Suppressor macrophage treated with lipopolysaccharide for 4 hours (primary cell): ENCODE results near the gene CXCL6.
A peak's percentile ranks its signal among the peaks of the same experiment; 100 is the strongest.

Source experiments
- DNase-seq: peaks from one replicate; pipeline ENCODE4 v3.0.0-alpha.2; 2020

The CXCL6 gene

DNA sequence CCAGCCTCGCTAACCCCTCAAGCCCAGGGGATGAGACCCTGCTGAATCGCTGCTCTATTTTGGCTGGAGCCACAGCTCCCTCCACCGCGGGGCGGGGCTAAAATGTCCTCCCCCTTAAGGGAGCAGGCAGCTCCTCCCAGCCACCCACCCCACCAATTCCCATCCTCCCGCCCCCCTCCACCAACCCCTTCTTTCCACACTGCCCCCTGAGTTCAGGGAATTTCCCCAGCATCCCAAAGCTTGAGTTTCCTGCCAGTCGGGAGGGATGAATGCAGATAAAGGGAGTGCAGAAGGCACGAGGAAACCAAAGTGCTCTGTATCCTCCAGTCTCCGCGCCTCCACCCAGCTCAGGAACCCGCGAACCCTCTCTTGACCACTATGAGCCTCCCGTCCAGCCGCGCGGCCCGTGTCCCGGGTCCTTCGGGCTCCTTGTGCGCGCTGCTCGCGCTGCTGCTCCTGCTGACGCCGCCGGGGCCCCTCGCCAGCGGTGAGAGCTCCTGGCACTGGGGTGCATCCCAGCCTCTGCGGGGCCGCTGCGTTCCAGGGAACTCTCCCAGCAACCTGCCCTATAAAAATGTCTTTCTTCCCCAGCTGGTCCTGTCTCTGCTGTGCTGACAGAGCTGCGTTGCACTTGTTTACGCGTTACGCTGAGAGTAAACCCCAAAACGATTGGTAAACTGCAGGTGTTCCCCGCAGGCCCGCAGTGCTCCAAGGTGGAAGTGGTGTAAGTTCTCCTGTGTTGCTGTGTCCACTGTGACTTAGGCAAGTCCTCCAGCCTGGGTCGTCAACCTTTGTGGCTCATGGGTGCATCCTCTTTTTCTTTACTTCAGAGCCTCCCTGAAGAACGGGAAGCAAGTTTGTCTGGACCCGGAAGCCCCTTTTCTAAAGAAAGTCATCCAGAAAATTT lies at the start of gene CXCL6:
CXCL6 (plus strand) TSS at position 306 of the 907 bp plus-strand sequence; CDS start at position 379, 73 bp downstream.
- DNase-seq = no peak

DNA sequence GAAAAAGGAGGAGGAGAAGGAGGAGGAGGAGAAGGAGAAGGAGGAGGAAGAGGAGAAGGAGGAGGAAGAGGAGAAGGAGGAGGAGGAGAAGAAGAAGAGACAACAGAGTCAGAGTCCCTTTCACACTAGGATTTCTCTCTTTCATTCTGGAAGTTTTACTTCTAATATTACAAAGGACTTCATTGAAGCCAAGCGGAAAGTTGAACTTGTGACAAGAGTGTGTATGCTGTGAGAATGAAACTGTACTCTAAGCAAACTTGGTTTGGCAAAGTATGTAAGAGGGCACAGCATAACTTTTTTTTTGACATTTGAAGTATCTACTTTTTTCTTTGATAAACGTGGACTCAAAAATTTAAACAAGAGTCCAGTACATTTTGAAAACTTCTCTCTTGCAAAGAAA lies 48.1 kb upstream of the CXCL6 start:
- DNase-seq = no peak

DNA sequence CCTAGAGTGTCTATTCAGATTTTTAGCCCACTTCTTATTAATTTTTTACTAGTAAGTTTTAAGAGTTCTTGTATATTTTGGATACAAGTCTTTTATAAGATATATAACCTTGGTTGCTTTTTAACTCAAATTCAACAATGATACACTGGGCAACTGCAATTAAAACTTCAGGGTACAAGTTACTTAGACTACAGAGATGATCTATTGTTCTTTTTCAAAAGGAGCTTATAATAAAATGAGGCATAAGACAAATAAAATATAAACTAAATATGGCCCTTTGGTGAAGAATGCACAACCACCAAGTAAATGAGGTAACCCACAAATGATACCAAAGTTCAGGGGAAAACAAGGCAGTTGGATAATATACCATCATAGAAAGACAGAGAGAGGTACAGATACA lies 37.6 kb upstream of the CXCL6 start:
- DNase-seq = no peak

DNA sequence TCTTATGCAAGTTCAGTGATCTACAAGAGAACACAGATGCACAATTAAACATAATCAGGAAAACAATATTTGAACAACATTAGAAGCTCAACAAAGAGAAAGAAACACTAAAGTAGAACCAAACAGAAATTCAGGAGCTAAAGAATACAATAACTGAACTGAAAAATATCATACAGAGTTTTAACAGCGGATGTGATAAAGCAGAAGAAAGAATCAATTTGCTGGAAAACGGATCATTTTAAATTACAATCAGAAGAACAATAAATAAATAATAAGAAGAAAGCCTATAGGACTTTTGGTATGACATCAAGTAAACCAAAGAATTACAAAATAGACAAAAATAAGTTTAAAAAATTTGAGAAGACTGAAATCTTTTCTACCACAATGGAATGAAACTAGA lies 36.3 kb upstream of the CXCL6 start:
- DNase-seq = no peak

DNA sequence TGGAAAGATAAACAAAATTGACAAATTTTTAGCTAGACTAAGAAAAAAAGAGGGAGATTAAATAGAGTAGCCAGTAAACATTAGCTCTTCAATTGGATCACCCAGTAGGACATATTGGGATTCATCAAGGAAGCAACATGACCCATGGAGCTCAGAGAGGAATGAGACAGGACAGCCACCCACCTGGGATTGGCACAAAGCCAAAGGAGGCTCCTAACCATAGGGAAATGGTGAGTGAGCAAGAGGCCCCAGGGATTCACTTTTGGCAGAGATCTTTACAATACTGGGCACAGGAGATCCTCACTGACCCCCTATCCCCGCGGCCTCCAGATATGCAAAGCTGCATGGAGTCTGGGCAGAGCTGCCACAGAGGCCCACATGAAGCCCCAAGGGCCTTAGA lies 34.8 kb upstream of the CXCL6 start:
- no peak for DNase-seq

DNA sequence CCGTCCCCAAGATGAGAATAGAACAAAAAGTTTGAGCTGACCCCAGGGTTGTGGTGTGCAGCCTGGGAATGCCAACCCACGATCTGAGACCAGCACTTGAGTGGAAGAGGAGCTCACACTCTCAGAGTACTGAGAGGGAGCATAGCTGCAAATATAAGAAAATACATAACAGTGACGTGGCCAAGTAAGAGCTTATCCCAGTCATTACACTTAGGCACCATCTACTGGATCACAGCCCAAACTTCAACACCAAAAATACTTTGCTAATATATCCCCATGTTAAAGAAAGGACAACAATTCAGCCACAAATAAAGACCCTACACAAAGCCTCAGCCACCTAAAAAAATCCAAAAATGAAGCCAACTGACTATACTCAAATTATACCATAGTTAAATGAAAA lies 33.3 kb upstream of the CXCL6 start:
- DNase-seq = no peak

DNA sequence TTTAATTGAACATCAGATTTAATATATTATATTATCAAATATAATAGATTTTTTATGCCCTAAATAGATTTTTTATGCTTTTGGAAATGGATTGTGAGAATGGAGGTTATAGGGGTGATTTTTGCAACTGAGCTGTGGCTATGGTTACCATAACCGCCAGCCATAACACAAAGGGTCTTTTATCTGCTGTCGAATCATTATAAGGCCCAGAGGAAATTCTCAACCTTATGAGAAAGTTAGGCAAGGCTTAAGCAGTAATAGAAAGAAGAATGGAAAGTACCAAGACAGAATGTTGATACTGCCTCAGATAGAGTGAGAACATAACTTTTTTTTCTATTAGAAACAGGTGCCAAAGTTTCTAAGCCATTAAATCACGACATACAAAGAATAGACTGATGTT lies 26.3 kb upstream of the CXCL6 start:
- DNase-seq = no peak

DNA sequence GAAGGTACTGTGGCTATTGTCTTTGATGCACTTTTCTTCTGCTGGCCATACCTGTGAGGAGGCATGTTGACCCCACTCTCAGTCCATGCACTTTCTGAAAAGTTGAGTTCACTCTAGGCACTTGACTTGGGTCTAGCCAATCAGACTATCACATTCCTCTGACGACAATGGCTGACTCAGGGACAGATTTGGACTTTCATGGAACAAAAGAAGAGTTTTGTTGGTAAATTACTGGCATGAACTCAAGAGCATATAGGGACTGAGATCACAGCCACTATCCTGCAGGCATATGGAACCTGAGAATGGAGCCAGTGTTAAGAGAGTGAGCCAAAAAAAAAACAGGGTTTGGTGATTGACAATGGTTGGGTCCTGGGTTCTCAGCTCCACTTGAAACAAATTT lies 24.6 kb upstream of the CXCL6 start:
- no peak for DNase-seq

DNA sequence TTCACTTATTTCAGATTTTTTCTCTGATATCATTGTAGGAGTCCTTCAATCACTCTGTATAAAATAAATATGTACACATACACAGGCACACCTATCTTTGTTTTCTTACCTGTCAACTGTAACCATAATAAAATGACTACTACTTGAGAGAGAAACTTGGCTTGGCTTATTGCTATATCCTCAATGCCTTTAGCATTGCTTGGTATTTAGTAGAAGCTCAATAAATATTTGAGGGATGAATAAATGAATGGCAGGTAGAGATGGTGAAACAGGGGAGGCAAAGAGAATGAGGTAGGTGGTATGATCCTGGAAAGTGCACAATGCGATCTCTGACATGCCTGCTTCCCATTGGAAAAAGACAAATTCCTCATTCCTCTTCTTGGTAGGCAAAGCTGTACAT lies 21.8 kb upstream of the CXCL6 start:
- no peak for DNase-seq

DNA sequence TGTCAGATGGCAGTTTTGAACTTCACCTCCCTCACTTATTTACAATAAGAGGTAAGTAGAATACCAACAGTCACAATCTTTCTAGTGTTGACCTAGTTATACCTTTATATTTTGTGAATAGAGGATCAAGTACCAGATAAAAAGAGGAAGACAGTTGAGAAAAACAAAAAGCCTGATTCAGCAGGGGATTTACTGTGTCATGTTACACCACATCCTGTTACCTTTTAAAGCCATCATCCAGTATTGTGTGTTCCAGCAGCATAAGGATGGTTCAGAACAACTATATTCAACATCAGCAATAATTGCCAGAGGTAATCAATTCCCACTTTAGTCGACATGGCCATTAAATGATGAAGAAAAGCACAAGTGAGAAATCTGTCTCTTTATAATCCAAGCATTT lies 21.3 kb upstream of the CXCL6 start:
- DNase-seq = peak; percentile 47

DNA sequence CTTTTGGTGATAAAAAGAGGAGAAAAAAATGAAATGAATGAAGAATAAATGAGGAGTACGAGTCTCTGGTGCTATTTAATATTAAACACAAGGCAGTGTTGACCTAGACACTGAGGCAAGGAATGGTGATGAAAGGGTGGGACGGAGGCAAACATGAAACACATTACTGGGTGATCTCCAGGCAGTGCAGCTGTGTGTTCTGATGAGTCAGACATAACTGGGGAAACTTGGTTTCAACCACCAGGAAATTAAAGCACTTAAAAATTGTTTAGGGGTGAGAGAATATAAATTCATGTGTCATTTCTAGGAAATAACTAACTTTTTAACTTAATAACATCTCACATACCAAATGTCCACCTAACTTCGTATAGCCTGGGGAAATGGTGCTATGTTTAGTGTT lies 19.7 kb upstream of the CXCL6 start:
- DNase-seq = peak; percentile 50

DNA sequence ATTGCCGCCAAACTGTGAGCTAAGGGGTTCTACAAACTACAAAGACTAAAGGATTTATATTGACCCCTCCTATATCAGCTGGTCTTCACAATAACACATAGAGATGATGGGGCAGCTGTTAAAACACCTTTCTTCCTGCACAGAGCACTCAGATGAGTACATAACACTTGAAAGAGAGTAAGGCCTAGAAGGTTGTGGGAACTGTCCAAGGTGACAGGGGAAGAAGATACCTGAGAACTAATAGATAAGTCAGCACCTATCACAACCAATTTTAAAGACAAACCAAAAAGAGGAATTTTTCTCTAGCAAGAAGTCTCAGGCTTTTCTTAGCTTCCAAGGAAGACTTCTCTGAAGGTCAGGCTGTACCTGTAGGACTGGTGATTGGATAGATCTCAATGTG lies 19.1 kb upstream of the CXCL6 start:
- DNase-seq = no peak

DNA sequence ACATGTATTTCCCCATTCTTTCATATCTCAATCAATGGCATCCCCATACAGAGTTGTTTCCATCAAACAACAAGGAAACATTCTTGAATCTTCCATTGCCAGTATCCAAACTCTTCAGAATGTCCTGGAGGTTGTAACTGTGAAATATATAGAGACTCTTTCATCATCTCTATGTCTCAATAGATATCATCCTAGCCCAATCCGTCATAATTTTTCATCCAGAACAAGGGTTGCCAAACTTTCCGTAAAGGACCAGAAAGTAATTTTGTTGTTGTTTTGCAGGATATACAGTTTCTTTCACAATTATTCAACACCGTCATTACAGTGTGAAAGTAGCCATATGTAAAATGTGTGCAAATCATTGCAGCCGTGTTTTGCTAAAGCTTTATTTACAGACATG lies 15.2 kb upstream of the CXCL6 start:
- DNase-seq = no peak

DNA sequence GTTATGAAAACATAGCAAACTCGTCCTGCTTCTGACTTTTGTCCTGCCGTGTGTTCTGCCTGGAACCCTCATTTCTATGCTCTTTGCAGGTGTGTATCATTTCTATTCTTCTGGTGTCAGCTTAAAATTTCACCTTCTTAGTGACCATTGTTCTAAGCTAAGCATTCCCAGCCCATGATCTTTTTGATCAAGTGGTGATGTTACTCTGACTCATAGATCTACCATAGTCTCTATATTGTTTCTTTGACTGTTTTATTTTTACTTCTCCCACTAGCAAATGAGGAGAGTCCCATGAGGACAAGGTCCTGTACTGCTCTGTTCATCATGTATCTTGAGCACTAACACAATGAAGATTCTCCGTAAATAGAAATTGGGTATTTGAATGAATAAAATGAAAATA lies 14.1 kb upstream of the CXCL6 start:
- DNase-seq = no peak

DNA sequence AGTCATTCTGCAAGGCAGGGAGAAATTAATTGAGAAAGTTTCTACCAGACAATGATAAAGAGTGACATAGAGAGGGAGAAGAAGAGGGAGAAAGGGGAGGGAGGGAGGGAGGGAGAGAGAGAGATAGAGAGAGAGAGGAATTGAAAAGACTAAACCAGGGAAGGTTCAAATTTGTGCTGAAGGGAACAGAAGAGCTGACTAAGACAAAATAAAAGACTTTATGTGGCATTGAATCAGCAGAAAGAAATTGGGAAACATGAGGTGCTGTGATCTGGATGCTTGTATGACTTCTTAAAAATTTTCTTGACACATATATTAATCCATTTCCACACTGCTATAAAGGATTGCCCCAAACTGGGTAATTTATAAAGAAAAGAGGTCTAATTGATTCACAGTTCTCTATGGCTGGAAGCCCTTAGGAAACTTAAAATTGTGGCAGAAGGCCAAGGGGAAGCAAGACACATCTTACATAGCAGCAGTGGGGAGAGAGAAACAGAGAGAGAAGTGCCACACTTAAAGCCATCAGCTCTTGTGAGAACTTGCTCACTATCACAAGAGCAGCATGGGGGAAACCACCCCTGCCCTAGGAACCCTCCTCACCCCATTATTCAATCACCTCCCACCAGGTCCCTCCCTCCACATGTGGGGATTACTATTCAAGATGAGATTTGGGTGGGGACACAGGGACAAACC lies 13.5 kb upstream of the CXCL6 start:
- DNase-seq = peak; percentile 53

DNA sequence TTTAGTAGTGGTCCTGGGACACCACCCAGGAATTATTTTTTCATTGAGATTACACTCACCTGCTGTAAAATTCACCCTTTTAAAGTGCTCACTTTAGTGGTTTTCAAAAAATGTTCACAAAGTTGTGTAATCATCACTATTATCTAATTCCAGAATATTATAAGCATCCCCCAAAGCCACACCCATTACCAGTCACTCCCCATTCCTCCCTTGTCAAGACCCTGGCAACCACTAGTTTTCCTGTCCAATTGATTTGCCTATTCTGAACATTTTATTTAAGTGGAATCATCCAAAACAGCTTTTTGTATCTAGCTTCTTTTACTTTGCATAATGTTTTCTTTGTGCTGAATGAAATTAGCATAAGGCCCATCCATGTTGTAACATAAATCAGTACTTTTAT lies 12.7 kb upstream of the CXCL6 start:
- no peak for DNase-seq

DNA sequence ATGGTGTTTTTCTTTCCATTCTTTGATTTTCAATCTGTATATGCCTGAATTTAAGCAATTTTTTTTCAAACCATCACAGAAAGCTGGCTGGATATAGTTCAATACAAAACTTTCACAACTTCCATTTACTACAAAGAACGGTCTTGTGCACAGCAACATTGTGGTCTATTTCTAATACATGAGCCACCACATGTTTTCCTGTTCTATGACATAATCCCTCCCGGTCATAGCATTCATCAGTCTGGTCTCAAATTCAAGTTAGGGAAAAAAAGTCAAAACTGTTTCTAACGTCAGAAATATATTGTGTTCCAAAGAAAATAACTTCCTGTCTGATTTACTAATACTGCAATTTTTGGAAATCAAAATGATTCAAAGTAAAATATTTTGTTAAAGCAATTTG lies 7.5 kb upstream of the CXCL6 start:
- peak; percentile 62 for DNase-seq

DNA sequence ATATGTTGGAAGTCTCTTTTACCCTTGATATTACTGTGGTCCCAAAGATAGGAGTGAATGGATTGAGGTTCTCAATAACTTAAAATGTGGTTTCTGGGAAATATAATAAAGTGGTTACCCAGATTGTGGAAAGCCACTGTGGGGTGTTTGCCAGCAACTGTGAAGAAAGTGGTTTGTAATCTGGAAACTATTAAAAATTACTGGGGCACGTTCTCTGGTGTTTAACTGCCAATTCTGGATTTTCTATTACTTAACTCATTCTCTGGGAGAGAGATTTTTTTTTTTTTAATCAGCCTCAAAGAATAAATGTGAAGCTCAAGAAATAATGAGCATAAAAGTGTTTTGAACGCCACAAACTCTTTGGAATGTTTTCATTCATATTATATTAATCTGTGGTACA lies 4.9 kb upstream of the CXCL6 start:
- DNase-seq = no peak

DNA sequence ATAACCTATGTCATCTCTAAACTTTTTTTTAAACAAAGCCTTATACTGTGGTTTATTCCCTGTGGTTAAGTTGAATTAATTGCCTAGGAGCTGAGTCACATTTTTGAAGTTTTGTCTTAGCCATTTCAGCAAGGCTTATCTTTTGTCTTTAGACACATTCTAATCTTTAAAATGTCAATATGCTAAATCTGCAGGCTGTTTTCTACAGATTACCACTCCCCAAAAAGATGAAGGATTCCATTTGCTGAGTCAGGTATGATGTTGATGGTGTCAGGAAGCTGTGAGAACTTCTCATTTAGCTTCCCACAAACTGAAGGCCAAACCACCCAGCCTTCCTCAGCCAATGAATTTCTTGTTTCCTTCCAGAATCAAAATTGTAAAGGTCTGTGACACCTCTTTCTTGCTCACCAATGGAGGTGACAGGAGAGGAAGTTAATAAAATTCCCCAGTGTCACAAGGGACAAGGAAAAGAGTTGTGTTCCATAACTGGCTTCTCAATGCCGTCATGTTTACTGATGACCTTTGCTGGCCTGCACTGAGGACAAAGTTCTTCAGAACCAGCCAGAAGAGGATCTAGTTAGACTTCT lies 3.7 kb upstream of the CXCL6 start:
- DNase-seq = no peak

DNA sequence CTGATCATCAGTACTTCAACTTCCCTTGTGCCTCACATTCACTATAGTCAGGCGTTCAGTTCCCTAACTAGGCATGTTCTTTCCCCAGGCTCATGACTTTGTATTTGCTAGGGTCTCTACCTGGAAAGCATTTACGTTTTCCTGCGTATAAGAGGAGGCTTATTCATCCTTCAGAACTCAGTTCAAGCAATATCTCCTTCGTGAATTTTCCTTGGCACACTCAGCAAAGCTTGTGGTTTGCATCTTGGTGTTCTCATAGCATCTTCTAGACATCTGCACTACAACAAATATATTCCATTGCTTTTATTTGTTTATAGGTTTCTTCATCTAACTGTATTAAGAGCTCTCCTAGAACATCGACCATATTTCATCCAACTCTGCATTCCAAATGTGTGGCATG lies 2.6 kb downstream of the CXCL6 start:
- DNase-seq = no peak

DNA sequence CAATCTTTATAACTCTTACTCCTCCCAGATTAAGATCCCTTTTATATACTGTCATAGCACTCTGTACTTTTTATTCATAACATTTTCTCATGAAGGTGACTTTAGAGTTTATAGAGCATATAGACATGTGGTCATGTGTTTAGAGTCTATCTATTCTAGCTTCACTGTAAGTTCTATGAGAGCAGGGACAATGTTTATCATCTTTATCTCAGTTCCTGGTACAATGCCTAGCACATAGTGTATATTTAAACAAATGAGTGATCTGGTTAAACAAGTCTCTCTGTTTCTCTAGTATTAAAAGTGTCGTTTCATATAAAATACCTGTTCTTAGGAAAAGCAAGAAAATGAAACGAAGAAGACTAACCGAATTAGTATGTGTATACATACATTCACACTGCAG lies 3.2 kb downstream of the CXCL6 start:
- no peak for DNase-seq

DNA sequence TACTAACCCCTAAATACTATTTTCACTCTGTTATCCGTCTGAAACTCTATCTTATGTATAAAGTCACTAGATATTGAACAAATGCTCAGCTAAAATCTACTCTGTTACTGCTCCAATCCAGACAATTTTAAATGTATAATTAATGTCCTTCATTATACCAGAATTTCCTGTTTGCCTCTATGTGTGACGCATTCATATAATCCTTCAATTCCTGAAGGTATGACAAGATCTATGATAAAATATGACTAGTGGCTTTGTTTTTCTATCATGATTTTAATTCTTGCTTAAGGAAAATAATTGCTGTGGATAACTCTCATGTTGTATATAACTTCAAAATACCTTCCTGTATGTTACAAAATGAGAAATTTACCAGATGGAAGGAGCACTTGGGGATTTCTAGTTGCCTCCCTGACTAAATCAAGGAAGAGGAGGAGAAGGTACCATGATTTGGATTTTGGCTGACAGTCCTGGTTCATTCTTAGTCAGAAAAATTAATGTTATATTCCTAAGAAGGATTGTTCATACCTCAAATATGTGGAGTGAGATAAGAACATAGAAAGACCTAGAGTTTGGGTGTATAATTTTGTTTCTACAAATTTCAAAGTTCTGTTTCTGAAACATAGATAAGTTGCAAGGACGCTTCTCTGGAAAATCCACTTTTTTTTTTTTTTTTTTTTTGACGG lies 4.9 kb downstream of the CXCL6 start:
- DNase-seq = no peak

DNA sequence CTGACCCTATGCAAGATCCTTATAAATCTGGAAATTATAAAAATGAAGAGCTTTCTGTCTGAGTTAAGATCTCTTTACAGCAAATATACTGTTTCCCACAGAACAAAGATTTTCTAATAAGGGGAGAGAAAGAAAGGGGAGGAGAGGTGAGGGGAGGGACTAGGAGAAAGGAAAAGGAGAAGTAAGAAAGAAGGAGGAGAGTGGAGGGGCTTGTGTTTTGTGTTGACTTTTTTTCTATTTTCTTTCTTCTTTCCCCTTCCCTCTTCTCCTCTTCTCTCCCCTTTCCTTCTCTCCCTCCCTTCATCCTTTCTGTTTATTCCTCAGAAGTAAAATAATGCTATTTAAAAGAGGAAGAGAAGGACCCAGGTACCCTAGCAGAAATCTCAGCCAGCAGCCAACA lies 6.2 kb downstream of the CXCL6 start:
- no peak for DNase-seq

DNA sequence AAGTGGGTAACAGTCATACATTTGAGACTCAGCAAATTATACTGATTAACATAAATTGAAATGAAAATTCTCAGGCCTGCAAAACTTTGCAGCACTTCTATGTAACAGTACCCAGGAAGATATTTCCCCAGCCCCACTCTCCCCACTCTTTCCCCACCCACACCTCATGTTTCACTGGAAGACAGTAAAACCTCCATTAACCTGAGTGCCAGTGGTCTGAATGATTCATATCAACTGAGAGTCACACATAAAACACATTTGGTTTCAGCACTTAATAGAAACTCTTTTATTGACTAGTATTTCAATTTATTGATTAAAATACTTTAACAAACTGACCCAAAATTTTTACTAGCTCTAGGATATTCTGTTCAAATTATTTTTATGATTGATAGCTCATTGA lies 6.9 kb downstream of the CXCL6 start:
- DNase-seq = no peak
